GM12891 (cell line): ENCODE data around the gene FLYWCH1.

Experiments
- POLR2A ChIP-seq: IDR thresholded peaks from 2 replicates; pipeline ENCODE4 v1.6.1; 2011; ENCODE audit warnings: low read depth, low read length, control low read depth
- POLR2AphosphoS5 ChIP-seq: IDR thresholded peaks from 2 replicates; pipeline ENCODE4 v1.6.1; 2011; ENCODE audit warnings: low read depth, low read length, control low read depth
- SPI1 ChIP-seq: IDR thresholded peaks from 2 replicates; pipeline ENCODE4 v1.6.1; 2011; ENCODE audit warnings: low read depth, low read length, control low read depth

GRCh38 chr16:2981177-2981898 lies 69.6 kb downstream of the FLYWCH1 start:
- no peak for TF ChIP-seq SPI1
- TF ChIP-seq POLR2A = no peak
- no peak for TF ChIP-seq POLR2AphosphoS5
